Activated T-cell treated with anti-CD3 and anti-CD28 coated beads, Interleukin-2, amount 50 U/mL, for 1 hour (primary cell): ENCODE measurements around the gene TNRC6B.
"Not testable (repeated sequence)": the region's sequence is repeated elsewhere in the genome, so short reads cannot be mapped to it uniquely, and the experiment has no call there.

Experiments
- DNase-seq: peaks from one replicate; pipeline ENCODE4 v3.0.0-alpha.2; 2020

Gene TNRC6B

GRCh38 chr22:40300316-40300715 lies 122.6 kb downstream of the TNRC6B start:
- no peak for DNase-seq

- no peak for DNase-seq
These were observed 123.4 kb downstream of the TNRC6B start for GRCh38 chr22:40300884-40301672.

- DNase-seq, result no peak
These were observed 124.4 kb downstream of the TNRC6B start for GRCh38 chr22:40302149-40302548.

- DNase-seq, result no peak
These were observed 127.9 kb downstream of the TNRC6B start for GRCh38 chr22:40305625-40306024.

GRCh38 chr22:40308999-40309573 lies 131.4 kb downstream of the TNRC6B start:
- no peak for DNase-seq

GRCh38 chr22:40309631-40310030 lies 131.9 kb downstream of the TNRC6B start:
- DNase-seq, result no peak

- DNase-seq, result no peak
These were observed 132.5 kb downstream of the TNRC6B start for GRCh38 chr22:40310081-40310767.

- DNase-seq, result no peak
These were observed 133.0 kb downstream of the TNRC6B start for GRCh38 chr22:40310768-40311120.

GRCh38 chr22:40311646-40312045 lies 133.9 kb downstream of the TNRC6B start:
- not testable (repeated sequence) for DNase-seq

GRCh38 chr22:40312050-40312449 lies 134.3 kb downstream of the TNRC6B start:
- no peak for DNase-seq

- no peak for DNase-seq
These were observed 135.3 kb downstream of the TNRC6B start for GRCh38 chr22:40313007-40313406.

GRCh38 chr22:40314041-40314440 lies 136.3 kb downstream of the TNRC6B start:
- no peak for DNase-seq

- no peak for DNase-seq
These were observed 143.0 kb downstream of the TNRC6B start for GRCh38 chr22:40320687-40321086.

GRCh38 chr22:40322021-40322420 lies 144.3 kb downstream of the TNRC6B start:
- no peak for DNase-seq

GRCh38 chr22:40322818-40323447 lies 145.2 kb downstream of the TNRC6B start:
- no peak for DNase-seq

- DNase-seq, result peak; percentile 44
These were observed 146.0 kb downstream of the TNRC6B start for GRCh38 chr22:40323681-40324171.

- DNase-seq, result peak; percentile 67
These were observed 147.0 kb downstream of the TNRC6B start for GRCh38 chr22:40324468-40325305.

- DNase-seq, result peak; percentile 63
These were observed 147.6 kb downstream of the TNRC6B start for GRCh38 chr22:40325315-40325714.

- no peak for DNase-seq
These were observed 149.4 kb downstream of the TNRC6B start for GRCh38 chr22:40326905-40327735.

GRCh38 chr22:40328546-40329456 lies 151.1 kb downstream of the TNRC6B start:
- DNase-seq, result no peak
